Liver (tissue), 3 donors: ENCODE data around the gene NANOG.

Source experiments
- CTCF ChIP-seq: fragments of 150-350 bp; IDR thresholded peaks from 2 replicates; pipeline ENCODE4 v1.5.1; 2017; ENCODE audit warnings: improper control_type of control experiment, low read depth, low read length; ENCODE audit not compliant: missing input control
- FOXA1 ChIP-seq: IDR thresholded peaks from 2 replicates; pipeline ENCODE4 v1.6.1; 2016; ENCODE audit warnings: antibody characterized with exemption
- JUND ChIP-seq, 2 donors: IDR thresholded peaks; 2 replicates each; pipeline ENCODE4 v1.6.1; 2016; ENCODE audit warnings: antibody characterized with exemption in 2 of 2
- RAD21 ChIP-seq, 2 donors: IDR thresholded peaks; 2 replicates each; pipeline ENCODE4 v1.6.1; 2016; ENCODE audit warnings: antibody characterized with exemption in 2 of 2, mild to moderate bottlenecking in 2 of 2
- SP1 ChIP-seq: IDR thresholded peaks from 2 replicates; pipeline ENCODE4 v1.6.1; 2018; ENCODE audit warnings: antibody characterized with exemption, mild to moderate bottlenecking
- TF ChIP-seq, protein P1 (sequence below): IDR thresholded peaks from 2 replicates; pipeline ENCODE4 v1.6.1; 2016; ENCODE audit warnings: antibody characterized with exemption, mild to moderate bottlenecking
- donor health status: healthy.
- donor health status: healthy.

DNA sequence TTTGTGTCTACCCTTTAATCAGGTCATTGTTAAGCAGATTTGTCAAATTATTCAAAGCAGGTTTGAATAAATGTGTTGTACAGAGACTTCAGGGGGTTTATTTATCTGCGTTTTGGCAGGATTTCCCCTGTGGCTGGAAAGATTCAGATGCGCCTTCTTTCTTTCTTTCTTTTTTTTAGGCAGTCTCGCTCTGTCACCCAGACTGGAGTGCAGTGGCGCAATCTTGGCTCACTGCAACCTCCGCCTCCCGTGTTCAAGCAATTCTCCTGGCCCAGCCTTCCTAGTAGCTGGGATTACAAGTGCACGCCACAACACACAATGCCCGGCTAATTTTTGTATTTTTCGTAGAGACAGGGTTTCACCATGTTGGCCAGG is 30.4 kb upstream of the NANOG start:
- TF ChIP-seq CTCF (no peak), FOXA1 (no peak), SP1 (no peak), JUND (IDR thresholded peaks at IDR 0.05) (no peak), RAD21 (IDR thresholded peaks at IDR 0.05) (no peak)
- TF ChIP-seq, protein P1, sequence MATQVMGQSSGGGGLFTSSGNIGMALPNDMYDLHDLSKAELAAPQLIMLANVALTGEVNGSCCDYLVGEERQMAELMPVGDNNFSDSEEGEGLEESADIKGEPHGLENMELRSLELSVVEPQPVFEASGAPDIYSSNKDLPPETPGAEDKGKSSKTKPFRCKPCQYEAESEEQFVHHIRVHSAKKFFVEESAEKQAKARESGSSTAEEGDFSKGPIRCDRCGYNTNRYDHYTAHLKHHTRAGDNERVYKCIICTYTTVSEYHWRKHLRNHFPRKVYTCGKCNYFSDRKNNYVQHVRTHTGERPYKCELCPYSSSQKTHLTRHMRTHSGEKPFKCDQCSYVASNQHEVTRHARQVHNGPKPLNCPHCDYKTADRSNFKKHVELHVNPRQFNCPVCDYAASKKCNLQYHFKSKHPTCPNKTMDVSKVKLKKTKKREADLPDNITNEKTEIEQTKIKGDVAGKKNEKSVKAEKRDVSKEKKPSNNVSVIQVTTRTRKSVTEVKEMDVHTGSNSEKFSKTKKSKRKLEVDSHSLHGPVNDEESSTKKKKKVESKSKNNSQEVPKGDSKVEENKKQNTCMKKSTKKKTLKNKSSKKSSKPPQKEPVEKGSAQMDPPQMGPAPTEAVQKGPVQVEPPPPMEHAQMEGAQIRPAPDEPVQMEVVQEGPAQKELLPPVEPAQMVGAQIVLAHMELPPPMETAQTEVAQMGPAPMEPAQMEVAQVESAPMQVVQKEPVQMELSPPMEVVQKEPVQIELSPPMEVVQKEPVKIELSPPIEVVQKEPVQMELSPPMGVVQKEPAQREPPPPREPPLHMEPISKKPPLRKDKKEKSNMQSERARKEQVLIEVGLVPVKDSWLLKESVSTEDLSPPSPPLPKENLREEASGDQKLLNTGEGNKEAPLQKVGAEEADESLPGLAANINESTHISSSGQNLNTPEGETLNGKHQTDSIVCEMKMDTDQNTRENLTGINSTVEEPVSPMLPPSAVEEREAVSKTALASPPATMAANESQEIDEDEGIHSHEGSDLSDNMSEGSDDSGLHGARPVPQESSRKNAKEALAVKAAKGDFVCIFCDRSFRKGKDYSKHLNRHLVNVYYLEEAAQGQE: no peak
